GM18870 (cell line): ENCODE measurements around the gene SFXN5.
"Not testable (repeated sequence)": the region's sequence is repeated elsewhere in the genome, so short reads cannot be mapped to it uniquely, and the experiment has no call there.

ENCODE experiments used
- ATAC-seq: cut with Tn5 transposase; IDR thresholded peaks from one replicate; pipeline ENCODE4 v1.9.1; 2021; ENCODE audit warnings: moderate library complexity; ENCODE audit not compliant: unreplicated experiment

The SFXN5 gene

GRCh38 chr2:72914589-72915319 is 156.8 kb downstream of the SFXN5 start:
- ATAC-seq = no peak

GRCh38 chr2:72914206-72914559 is 157.3 kb downstream of the SFXN5 start:
- ATAC-seq = no peak

GRCh38 chr2:72913486-72914205 is 157.9 kb downstream of the SFXN5 start:
- no peak for ATAC-seq

- ATAC-seq = no peak
These were observed 160.3 kb downstream of the SFXN5 start for GRCh38 chr2:72911256-72911655.

- no peak for ATAC-seq
These were observed 162.8 kb downstream of the SFXN5 start for GRCh38 chr2:72908741-72909140.

- not testable (repeated sequence) for ATAC-seq
These were observed 164.1 kb downstream of the SFXN5 start for GRCh38 chr2:72907369-72907768.

GRCh38 chr2:72901426-72901825 is 170.1 kb downstream of the SFXN5 start:
- no peak for ATAC-seq

- ATAC-seq = no peak
These were observed 171.2 kb downstream of the SFXN5 start for GRCh38 chr2:72900191-72900825.

GRCh38 chr2:72898585-72898906 is 173.0 kb downstream of the SFXN5 start:
- ATAC-seq = no peak

GRCh38 chr2:72897785-72898584 is 173.5 kb downstream of the SFXN5 start:
- ATAC-seq = no peak

- no peak for ATAC-seq
These were observed 175.1 kb downstream of the SFXN5 start for GRCh38 chr2:72896446-72896845.

- ATAC-seq = no peak
These were observed 175.7 kb downstream of the SFXN5 start for GRCh38 chr2:72895759-72896281.

- ATAC-seq = no peak
These were observed 176.4 kb downstream of the SFXN5 start for GRCh38 chr2:72895154-72895553.

- no peak for ATAC-seq
These were observed 177.0 kb downstream of the SFXN5 start for GRCh38 chr2:72894514-72894913.

GRCh38 chr2:72893594-72894319 is 177.8 kb downstream of the SFXN5 start:
- ATAC-seq = peak; percentile 70

GRCh38 chr2:72892506-72893173 is 178.9 kb downstream of the SFXN5 start:
- peak; percentile 46 for ATAC-seq
